ENCODE data around the gene ZNF709. TPM values are rescaled to one million over a fixed set of nuclear protein-coding genes. Genes with fewer than 3 reads are reported as not detected.
"Not testable (repeated sequence)": the region's sequence is repeated elsewhere in the genome, so short reads cannot be mapped to it uniquely, and the experiment has no call there.

The ZNF709 gene
- total RNA-seq, 1 experiment from 2014 or later = 0.77 TPM

- H2AFZ ChIP-seq (ENCODE audit: low read length); H3F3A ChIP-seq (ENCODE audit: low read length, unreplicated experiment); H3K4me1 ChIP-seq (ENCODE audit: insufficient read depth, low read length); H4K20me1 ChIP-seq (ENCODE audit: low read length); H3K27me3 ChIP-seq (ENCODE audit: low read length); BruUV-seq (replicated peaks); POLR2A ChIA-PET (ENCODE audit: unreplicated experiment); ATAC-seq; H3K27ac ChIP-seq (ENCODE audit: low read length); H3K9me2 ChIP-seq (replicated peaks; ENCODE audit: low read length); DNase-seq; H3K4me3 ChIP-seq (ENCODE audit: low read length); CTCF ChIA-PET; intact Hi-C loops (cut with micrococcal nuclease); H3K9ac ChIP-seq (ENCODE audit: low read length); H3K4me2 ChIP-seq (ENCODE audit: low read length): not testable (repeated sequence)
- H3K79me2 ChIP-seq (ENCODE audit: low read length) = peaks cover 11% of the 10 kb centered on the region; the same call in 1 of the 2 replicates
- H3K9me3 ChIP-seq (ENCODE audit: low read length) = peaks cover 38% of the 10 kb centered on the region
- peaks cover 79% of the 10 kb centered on the region for H3K36me3 ChIP-seq (ENCODE audit: low read depth, low read length)
Observed at GRCh38 chr19:12430726-12431299, 53.8 kb downstream of the ZNF709 start.

DNA sequence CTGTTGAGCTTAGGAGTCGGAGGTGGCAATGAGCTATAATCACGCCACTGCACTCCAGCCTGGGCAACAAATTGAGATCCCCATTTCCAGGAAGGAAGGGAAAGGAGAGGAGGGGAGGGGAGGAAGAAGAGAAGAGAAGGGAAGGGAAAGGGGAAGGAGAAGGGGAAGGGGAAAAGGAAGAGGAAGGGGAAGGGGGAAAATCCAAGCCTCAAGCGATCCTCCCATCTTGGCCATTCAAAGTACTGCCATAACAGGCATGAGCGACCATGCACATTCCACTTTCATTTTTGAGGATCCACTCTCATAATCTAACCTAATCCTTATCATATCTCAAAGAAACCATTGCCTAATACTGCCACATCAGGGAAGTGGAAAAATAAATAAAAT is 58.7 kb downstream of the ZNF709 start:
- H3K4me3 ChIP-seq (ENCODE audit: low read length) = no peak overlapping the region
- H3K27me3 ChIP-seq (ENCODE audit: low read length) = no peaks in the 10 kb centered on the region
- H3K4me2 ChIP-seq (ENCODE audit: low read length) = no peak overlapping the region
- ChIA-PET POLR2A (ENCODE audit: unreplicated experiment) (no interaction called here), CTCF (no interaction called here)
- no peak overlapping the region for H3K27ac ChIP-seq (ENCODE audit: low read length)
- H2AFZ ChIP-seq (ENCODE audit: low read length) = no peak overlapping the region
- H3K9me3 ChIP-seq (ENCODE audit: low read length) = peaks cover 38% of the 10 kb centered on the region
- intact Hi-C loops (cut with micrococcal nuclease) = no loop called here
- H3K36me3 ChIP-seq (ENCODE audit: low read depth, low read length) = peaks cover 71% of the 10 kb centered on the region
- BruUV-seq (replicated peaks) = no TSS peak
- no peaks in the 10 kb centered on the region for H3K4me1 ChIP-seq (ENCODE audit: insufficient read depth, low read length)
- H3K79me2 ChIP-seq (ENCODE audit: low read length) = no peaks in the 10 kb centered on the region
- TF ChIP-seq EZH2phosphoT487 (IDR thresholded peaks at IDR 0.05; ENCODE audit: borderline replicate concordance, low read length) = no peak
- TF ChIP-seq EZH2 (IDR thresholded peaks at IDR 0.05; ENCODE audit: low read length, unreplicated experiment) = no peak
- TF ChIP-seq, protein P1, sequence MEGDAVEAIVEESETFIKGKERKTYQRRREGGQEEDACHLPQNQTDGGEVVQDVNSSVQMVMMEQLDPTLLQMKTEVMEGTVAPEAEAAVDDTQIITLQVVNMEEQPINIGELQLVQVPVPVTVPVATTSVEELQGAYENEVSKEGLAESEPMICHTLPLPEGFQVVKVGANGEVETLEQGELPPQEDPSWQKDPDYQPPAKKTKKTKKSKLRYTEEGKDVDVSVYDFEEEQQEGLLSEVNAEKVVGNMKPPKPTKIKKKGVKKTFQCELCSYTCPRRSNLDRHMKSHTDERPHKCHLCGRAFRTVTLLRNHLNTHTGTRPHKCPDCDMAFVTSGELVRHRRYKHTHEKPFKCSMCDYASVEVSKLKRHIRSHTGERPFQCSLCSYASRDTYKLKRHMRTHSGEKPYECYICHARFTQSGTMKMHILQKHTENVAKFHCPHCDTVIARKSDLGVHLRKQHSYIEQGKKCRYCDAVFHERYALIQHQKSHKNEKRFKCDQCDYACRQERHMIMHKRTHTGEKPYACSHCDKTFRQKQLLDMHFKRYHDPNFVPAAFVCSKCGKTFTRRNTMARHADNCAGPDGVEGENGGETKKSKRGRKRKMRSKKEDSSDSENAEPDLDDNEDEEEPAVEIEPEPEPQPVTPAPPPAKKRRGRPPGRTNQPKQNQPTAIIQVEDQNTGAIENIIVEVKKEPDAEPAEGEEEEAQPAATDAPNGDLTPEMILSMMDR (conservative IDR thresholded peaks at IDR 0.05; ENCODE audit: low read depth, low read length) = no peak
- no peaks in the 10 kb centered on the region for H3K9me2 ChIP-seq (replicated peaks; ENCODE audit: low read length)
- H3F3A ChIP-seq (ENCODE audit: low read length, unreplicated experiment) = no peaks in the 10 kb centered on the region
- no peak overlapping the region for H3K9ac ChIP-seq (ENCODE audit: low read length)
- ATAC-seq (no peak), DNase-seq (no peak)
- no peaks in the 10 kb centered on the region for H4K20me1 ChIP-seq (ENCODE audit: low read length)

- H3F3A ChIP-seq (ENCODE audit: low read length, unreplicated experiment) = no peaks in the 10 kb centered on the region
- ATAC-seq (no peak), DNase-seq (no peak)
- peaks cover 37% of the 10 kb centered on the region for H3K9me3 ChIP-seq (ENCODE audit: low read length)
- no peak overlapping the region for H3K27ac ChIP-seq (ENCODE audit: low read length)
- no peak overlapping the region for H2AFZ ChIP-seq (ENCODE audit: low read length)
- peaks cover 66% of the 10 kb centered on the region for H3K36me3 ChIP-seq (ENCODE audit: low read depth, low read length)
- no peak overlapping the region for H3K4me3 ChIP-seq (ENCODE audit: low read length)
- intact Hi-C loops (cut with micrococcal nuclease) = no loop called here
- POLR2A ChIA-PET (ENCODE audit: unreplicated experiment) = no interaction called here
- no peaks in the 10 kb centered on the region for H4K20me1 ChIP-seq (ENCODE audit: low read length)
- TF ChIP-seq, protein P1 (conservative IDR thresholded peaks at IDR 0.05; ENCODE audit: low read depth, low read length) = no peak
- TF ChIP-seq EZH2phosphoT487 (IDR thresholded peaks at IDR 0.05; ENCODE audit: borderline replicate concordance, low read length) (no peak), EZH2 (IDR thresholded peaks at IDR 0.05; ENCODE audit: low read length, unreplicated experiment) (no peak)
- no peak overlapping the region for H3K4me2 ChIP-seq (ENCODE audit: low read length)
- no peaks in the 10 kb centered on the region for H3K4me1 ChIP-seq (ENCODE audit: insufficient read depth, low read length)
- H3K79me2 ChIP-seq (ENCODE audit: low read length) = no peaks in the 10 kb centered on the region
- no peak overlapping the region for H3K9ac ChIP-seq (ENCODE audit: low read length)
- no TSS peak for BruUV-seq (replicated peaks)
- CTCF ChIA-PET = no interaction called here
- H3K9me2 ChIP-seq (replicated peaks; ENCODE audit: low read length) = no peaks in the 10 kb centered on the region
- no peaks in the 10 kb centered on the region for H3K27me3 ChIP-seq (ENCODE audit: low read length)
Observed at GRCh38 chr19:12425236-12425887, 59.3 kb downstream of the ZNF709 start.

GRCh38 chr19:12417273-12417672 is 67.3 kb downstream of the ZNF709 start:
- H3K27me3 ChIP-seq (ENCODE audit: low read length); DNase-seq; ATAC-seq; intact Hi-C loops (cut with micrococcal nuclease); H2AFZ ChIP-seq (ENCODE audit: low read length); H3K4me1 ChIP-seq (ENCODE audit: insufficient read depth, low read length); H3K9ac ChIP-seq (ENCODE audit: low read length); H3K9me2 ChIP-seq (replicated peaks; ENCODE audit: low read length); H3K4me3 ChIP-seq (ENCODE audit: low read length); H3K4me2 ChIP-seq (ENCODE audit: low read length); BruUV-seq (replicated peaks); POLR2A ChIA-PET (ENCODE audit: unreplicated experiment); H3K27ac ChIP-seq (ENCODE audit: low read length); H4K20me1 ChIP-seq (ENCODE audit: low read length); CTCF ChIA-PET; H3F3A ChIP-seq (ENCODE audit: low read length, unreplicated experiment); H3K79me2 ChIP-seq (ENCODE audit: low read length): not testable (repeated sequence)
- H3K36me3 ChIP-seq (ENCODE audit: low read depth, low read length) = peaks cover 28% of the 10 kb centered on the region
- H3K9me3 ChIP-seq (ENCODE audit: low read length) = peaks cover 43% of the 10 kb centered on the region

Data from PC-3 (cell line).